NCI-H510A (cell line): Measurements from ENCODE around the gene DNAJB6.

Source experiments
- DNase-seq: peaks from one replicate; lab custom pipeline; 2025; lab: John Stamatoyannopoulos, UW

The DNAJB6 gene

DNA sequence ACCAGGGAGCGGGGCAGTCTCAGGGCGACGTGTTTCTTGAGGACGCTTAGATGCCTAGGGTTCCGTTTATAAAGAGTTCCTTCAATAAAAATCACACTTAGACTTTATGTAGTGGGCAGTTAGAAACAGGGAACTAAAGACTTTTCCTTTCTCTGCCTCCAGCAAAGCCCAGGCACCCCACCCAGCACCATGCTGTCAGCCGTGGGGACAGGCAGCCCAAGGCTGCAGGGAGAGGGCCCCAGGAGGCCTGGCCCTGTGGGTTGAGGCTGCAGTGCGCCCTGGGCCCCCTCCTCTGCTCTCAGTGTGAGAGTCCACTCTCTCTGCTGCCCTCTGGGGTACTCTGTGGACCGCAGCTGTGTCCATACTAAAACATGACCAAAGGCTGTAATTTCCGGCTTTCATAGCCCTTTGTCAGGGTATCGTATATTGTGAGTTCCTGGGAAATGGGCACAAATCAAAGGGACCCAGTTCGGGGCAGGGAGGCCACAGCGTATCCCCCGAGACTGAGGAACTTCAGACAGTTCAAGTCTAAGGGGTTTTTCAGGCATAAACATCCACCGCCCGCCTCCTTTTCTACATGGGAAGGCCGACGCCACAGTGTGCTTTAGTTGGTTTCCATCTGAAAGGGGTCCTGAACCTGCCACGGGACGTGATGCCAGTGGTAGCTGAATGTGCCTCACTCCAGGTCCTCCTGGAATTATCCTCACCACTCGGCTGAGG is 59.7 kb downstream of the DNAJB6 start:
- no peak for DNase-seq

DNA sequence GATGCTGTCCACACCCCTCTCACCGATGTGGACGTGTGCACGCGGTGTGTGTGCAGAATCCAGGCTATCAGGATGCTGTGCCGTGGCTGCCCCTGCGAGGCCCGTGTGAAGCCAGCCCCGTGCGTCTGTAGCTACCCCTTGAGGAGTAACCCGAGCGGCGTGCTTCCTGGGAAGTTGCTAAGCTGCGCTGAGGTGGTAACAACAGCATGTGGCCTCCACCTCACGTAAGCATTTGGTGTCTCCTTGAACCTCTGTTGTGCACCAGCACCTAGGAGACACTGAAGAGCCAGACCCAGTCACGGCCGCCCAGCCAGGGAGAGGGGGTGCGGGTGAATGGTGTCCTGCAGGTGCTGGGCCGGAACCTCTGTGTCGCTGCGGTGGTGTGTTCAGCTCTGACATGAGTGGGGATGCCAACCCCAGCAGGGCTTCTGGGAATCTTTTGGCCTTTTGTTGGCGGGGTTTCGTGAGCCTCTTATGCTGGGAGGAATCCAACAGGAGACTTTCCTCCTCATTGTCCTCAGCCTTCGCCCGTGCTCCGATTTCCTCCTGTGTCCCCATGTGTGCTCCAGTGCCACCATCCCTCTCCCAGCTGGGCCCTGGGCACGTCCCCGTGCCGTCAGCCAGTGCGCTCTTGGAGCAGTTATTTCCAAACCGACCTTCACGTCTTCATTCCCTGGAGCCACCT is 60.4 kb downstream of the DNAJB6 start:
- no peak for DNase-seq

GRCh38 chr7:157397731-157398691 is 61.2 kb downstream of the DNAJB6 start:
- DNase-seq: peak; percentile 49

GRCh38 chr7:157399086-157399687 is 62.4 kb downstream of the DNAJB6 start:
- no peak for DNase-seq

DNA sequence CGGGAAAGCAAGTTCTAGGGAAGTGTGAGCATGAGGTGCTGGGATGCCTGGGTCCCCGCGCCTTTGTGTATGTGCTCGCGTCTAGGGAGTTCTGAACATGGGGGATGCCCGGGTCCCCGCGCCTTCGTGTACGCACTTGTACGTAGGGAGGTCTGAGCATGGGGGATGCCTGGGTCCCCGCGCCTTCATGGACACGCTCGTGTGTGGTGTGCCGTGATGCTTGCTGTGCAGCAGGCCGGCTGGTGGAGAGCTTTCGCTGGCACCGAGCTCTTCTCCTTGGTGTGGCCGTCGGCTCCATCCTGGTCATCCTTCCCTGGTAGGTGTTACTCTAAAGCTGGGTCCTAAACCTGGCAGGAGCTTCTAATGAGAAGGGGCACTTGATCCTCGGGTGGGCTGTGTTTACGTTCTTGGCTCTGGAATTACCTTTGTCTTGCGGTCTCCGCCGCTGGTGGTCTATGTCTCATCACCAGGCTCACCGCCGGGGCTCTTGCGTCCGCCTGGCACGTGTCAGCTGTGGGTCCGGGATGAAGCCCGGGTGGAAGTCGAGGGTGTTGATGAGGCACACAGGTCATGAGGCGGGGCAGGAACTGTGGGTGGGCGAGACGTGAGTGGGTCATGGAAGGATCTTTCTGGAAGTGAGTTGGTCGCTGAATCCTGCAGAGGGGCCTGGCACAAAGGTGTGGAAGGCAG is 63.5 kb downstream of the DNAJB6 start:
- no peak for DNase-seq

GRCh38 chr7:157401567-157402387 is 65.0 kb downstream of the DNAJB6 start:
- DNase-seq: no peak

GRCh38 chr7:157402388-157402703 is 65.5 kb downstream of the DNAJB6 start:
- DNase-seq: no peak

DNA sequence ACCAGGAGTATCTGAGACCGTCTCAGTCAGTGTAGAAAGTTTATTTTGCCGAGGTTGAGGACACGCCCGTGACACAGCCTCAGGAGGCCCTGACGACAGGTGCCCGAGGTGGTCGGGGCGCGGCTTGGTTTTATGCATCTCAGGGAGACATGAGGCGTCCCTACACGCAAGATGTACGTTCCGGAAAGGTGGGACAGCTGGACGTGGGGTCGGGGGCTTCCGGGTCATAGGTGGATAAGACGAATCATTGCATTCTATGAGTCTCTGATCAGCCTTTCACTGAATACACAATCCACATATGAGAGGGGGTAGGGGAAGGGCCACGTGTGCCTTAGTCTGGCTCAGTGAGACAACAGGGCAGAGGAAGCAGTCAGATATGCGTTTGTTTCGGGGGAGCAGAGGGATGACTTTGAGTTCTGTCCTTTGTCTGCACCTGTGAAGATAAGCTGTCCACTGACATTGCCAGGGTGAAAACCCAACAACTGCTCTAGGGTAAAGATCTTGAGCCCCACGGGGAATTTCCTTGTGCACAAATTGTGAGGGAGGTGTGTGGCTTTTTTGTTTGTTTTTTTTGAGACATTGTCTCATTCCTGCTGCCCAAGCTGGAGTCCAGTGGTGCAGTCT is 66.2 kb downstream of the DNAJB6 start:
- no peak for DNase-seq

- DNase-seq: no peak
Measured at GRCh38 chr7:157403646-157404401, 67.0 kb downstream of the DNAJB6 start.

DNA sequence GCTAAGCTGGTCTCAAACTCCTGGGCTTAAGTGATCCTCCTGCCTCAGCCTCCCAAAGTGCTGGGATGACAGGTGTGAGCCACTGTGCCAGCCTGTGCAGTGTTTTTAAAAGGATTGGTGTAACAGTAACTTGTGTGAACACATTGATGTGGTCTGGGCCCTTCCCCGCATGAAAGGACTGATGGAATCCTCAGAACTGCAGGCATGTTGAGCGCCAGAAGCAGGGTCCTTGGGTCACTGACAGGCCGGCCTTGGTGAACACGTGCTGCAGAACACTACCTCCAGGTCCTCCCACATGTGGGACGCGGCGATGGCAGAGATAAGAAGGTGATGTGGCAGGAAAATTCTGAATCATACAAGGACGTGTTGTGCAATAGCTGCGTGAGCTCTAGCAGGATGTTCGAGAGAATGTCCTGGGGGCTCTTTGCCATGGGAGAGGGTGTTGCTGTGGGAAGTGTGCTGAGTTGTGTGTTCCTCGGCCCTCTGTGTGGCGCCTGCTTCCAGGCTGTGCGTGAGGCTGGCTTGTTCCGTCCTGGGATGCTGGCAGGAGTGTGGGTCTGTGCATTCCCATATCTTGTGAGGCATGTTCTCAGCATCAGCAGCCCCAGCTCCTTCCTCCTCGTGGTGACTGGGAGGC is 68.2 kb downstream of the DNAJB6 start:
- DNase-seq: no peak

DNA sequence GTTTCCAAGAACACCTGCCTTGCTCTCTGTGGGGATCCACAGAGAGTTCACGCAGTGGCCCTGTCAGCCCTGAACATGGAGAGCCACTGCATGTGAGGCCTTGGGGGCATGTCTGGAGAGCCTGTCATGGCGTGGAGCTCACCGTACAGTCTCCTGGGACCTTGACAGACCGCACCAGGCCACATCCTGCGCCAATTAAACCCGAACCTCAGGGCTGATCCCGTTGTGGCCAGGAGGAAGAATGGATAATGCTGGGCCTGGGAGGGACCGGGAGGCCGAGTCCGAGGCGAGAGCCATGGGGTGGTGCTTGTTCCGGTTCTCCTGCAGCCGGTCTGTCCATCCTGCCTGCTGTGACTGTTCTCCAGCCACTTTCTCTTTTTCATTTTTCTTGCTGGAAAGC is 68.7 kb downstream of the DNAJB6 start:
- DNase-seq: no peak

DNA sequence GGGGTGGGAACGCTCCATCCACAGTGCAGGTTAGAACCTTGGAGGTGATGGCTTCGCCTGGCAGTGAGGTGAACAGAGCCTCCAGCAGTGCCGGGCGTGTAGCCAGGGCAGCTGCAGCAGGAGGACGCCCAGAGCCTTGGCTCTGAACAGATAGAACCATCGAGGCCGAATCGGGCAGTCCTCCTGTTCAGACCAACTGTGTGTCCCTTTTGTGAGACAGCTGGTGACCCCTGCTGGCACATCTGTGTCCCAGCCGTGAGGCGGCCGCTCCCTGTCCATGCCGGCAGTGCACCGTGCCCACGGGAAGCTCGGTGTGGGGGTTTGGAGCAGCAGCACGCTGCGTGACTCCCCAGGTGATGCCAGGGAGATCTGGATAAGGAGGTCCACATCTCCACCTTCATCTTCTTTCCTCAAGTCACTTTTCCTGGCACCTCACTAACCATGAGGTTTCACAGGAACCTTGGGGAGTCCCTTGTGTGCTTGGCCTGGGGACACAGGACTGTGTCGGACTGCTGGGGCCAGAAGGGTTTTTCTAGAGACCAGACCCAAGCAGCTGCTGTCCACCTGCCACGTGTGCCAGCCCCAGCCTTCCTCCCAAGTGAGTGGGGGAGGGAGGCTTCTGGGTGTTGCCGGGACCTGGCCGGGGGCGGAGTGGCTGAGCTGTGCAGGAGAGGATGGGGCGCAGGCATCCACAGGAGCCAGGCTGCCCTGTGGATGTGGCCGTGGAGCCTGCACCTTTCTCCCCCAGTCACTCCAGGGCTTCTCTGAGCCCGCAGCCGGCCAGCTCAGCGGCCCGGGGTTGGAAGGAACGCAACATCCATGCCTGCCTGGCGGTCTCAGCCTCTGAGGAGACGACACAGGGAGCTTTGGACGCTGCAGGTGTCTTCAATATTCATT is 69.4 kb downstream of the DNAJB6 start:
- DNase-seq: no peak

DNA sequence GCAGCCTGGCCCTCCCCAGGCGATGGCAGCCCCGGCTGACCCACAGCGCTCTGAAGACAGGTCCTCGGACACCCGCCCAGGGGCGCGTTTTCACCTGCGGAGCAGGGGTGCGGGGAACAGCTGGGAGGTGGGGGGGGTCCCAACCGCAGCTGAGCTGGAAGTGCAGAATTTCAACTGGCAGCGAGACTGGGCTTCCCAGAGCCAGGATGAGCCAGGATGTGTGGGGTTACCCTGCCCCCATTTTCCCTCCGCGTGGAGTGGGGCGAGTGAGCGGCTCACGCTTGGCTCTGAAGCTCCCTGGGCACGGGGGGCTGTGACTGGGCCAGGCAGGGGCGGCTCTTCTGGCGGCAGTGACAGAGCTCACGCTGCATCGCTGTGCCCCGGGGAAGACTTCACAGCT is 70.2 kb downstream of the DNAJB6 start:
- no peak for DNase-seq

DNA sequence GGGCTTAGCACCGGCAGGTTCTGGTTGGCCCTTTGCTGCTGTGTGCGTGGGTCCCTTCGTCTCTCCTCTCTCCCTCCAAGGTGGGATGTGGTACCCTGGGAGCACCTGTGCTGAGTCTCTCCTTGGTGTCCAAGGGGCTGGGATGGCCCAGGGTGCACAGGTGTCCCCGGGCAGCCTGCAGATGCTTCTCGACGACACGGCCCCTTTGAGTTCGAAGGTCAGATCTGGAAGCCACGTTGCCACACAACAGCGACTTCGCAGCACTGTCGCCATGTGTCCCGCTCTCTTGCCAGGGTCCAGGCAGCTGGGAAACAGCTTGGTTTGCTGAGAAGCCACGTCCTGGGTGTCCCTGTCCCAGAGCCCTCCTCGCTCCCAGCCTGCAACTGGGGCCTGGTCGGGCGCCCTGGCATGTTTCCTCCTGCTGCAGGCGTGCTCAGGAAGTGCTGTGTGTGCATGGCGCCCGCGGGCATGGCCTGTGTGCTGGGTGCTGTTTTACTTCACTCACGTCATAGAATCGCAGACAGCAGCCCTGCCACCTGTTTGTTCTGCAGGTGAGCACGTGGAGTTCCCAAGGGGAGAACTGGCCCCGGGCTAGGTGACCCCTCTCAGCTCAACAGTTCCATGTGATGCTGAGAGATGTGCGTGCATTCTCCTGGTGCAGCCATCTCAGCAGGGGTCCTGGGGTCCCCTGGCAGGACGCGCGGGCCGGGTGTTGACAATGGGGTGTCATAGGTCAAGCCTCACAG is 70.9 kb downstream of the DNAJB6 start:
- no peak for DNase-seq

DNA sequence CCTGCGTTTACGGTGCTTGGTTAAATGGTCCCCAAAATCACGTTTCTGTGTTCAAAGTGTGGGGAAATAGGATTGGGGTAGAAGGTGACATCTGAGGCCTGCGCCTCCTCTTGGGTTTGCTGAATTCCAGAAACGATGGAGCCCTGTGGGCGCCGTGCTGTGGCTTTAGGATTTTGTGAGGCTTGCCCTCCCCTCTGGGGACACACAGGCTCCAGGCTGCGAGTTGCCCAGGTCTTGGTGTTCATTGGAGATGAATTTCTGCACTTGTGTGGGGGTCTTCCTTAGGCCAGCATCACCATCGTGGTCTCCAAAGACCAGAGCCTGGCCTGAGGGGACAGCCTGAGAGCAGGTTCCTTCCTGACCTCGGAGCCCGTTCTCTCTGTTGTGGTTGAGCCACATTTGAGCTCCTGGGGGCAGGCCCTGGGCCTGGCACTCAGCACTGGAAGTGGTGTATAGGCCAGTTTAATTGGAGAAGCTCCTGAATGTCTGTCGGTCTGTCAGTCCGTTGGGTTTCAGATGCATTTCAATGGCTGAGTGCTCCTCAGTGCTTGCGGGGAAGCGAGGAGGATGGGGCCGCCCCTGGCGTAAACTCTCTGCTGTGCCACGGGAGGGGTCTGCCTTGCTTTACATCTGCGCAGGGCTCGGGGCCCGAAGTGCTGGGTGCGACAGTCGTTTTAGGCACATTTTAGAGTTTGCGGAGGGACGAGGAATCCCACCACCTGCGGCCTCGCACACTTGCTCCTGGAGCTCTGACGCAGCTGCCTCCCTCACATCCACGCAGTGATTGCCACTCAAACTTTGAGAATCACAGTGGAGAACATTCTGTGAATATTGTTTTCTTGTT is 71.7 kb downstream of the DNAJB6 start:
- no peak for DNase-seq

GRCh38 chr7:157409149-157409752 is 72.4 kb downstream of the DNAJB6 start:
- no peak for DNase-seq
